NCI-H460 (cell line): ENCODE measurements around the gene KMT5C. TPM values are rescaled to one million over a fixed set of nuclear protein-coding genes. Genes with fewer than 3 reads are reported as not detected.

ENCODE experiments used
- total RNA-seq: library from RNA; depleted of rRNA; stranded (reverse); fragments of >200 nt; shearing (Covaris generic); gene quantifications from 2 replicates; pipeline ENCODE4 v1.2.3, GENCODE V29; 2014; rRNA removed

Gene KMT5C
- total RNA-seq, 1 experiment from 2014 or later = 7.9 TPM

Other genes starting within 250 kb of the KMT5C start
- 22.2 and 25.0 TPM in 2 replicates for gene PPP1R12C, start 222.2 kb upstream of the KMT5C start, total RNA-seq
- 18.6 and 25.1 TPM in 2 replicates for gene TNNT1, start 190.7 kb upstream of the KMT5C start, total RNA-seq
- 1.2 and 4.5 TPM in 2 replicates for gene TNNI3, start 182.1 kb upstream of the KMT5C start, total RNA-seq
- gene DNAAF3, start 173.3 kb upstream of the KMT5C start, total RNA-seq = 7.8 and 8.9 TPM in 2 replicates
- 0.20 and 0.30 TPM in 2 replicates for gene SYT5, start 159.6 kb upstream of the KMT5C start, total RNA-seq
- gene PTPRH, start 130.4 kb upstream of the KMT5C start, total RNA-seq = 31.9 and 34.0 TPM in 2 replicates
- gene TMEM86B, start 111.1 kb upstream of the KMT5C start, total RNA-seq = 1.8 and 2.3 TPM in 2 replicates
- 32.6 and 33.6 TPM in 2 replicates for gene PPP6R1, start 80.9 kb upstream of the KMT5C start, total RNA-seq
- gene HSPBP1, start 59.8 kb upstream of the KMT5C start, total RNA-seq = 33.4 and 37.1 TPM in 2 replicates
- gene BRSK1, start 55.9 kb upstream of the KMT5C start, total RNA-seq = 3.8 and 5.7 TPM in 2 replicates
- gene TMEM150B, start 14.5 kb upstream of the KMT5C start, total RNA-seq = not detected in 2 replicates
- gene COX6B2, start 14.8 kb downstream of the KMT5C start, total RNA-seq = not detected in 2 replicates
- not detected in 2 replicates for gene GARIN5B, start 23.4 kb downstream of the KMT5C start, total RNA-seq
- 0.32 and 0.84 TPM in 2 replicates for gene IL11, start 30.6 kb downstream of the KMT5C start, total RNA-seq
- not detected in 2 replicates for gene TMEM190, start 37.0 kb downstream of the KMT5C start, total RNA-seq
- gene TMEM238, start 44.4 kb downstream of the KMT5C start, total RNA-seq = 0.97 and 2.0 TPM in 2 replicates
- gene RPL28, start 46.1 kb downstream of the KMT5C start, total RNA-seq = 426 and 465 TPM in 2 replicates
- gene UBE2S, start 67.9 kb downstream of the KMT5C start, total RNA-seq = 369 and 378 TPM in 2 replicates
- not detected in 2 replicates for gene SHISA7, start 103.4 kb downstream of the KMT5C start, total RNA-seq
- 33.9 and 39.6 TPM in 2 replicates for gene ISOC2, start 121.8 kb downstream of the KMT5C start, total RNA-seq
- gene C19orf85, start 124.9 kb downstream of the KMT5C start, total RNA-seq = not detected in 2 replicates
- gene ZNF628, start 136.7 kb downstream of the KMT5C start, total RNA-seq = 2.1 and 6.1 TPM in 2 replicates
- gene NAT14, start 145.3 kb downstream of the KMT5C start, total RNA-seq = 3.9 and 4.5 TPM in 2 replicates
- gene SSC5D, start 148.6 kb downstream of the KMT5C start, total RNA-seq = 0.07 TPM in 1 of 2 replicates, not detected in the other
- not detected in 2 replicates for gene SBK2, start 197.3 kb downstream of the KMT5C start, total RNA-seq
- gene SBK3, start 205.7 kb downstream of the KMT5C start, total RNA-seq = 0.32 TPM in 1 of 2 replicates, not detected in the other
- 2.1 and 3.2 TPM in 2 replicates for gene ZNF579, start 241.0 kb downstream of the KMT5C start, total RNA-seq